Heart right ventricle (tissue), 16 donors: Measurements from ENCODE around the gene PRKCD. TPM values are rescaled to one million over a fixed set of nuclear protein-coding genes. Genes with fewer than 3 reads are reported as not detected.

ENCODE experiments used
- ATAC-seq, 8 donors: fragments of 200-7000 bp; cut with Tn5 transposase; one replicate each; pipeline ENCODE4 v1.9.1; 2020; ENCODE audit warnings: mild to moderate bottlenecking in 8 of 8, moderate library complexity in 8 of 8, moderate number of reproducible peaks in 1 of 8
- DNase-seq, 2 donors: peaks; one replicate each; pipeline ENCODE4 v3.0.0-alpha.2; 2020
- H3K27ac ChIP-seq, 10 donors: fragments of 200-600 bp; sonication (generic) in 2 of 10; one replicate each; pipeline versions ENCODE4 v1.5.0 to v1.8.0; 2020 to 2022; ENCODE audit warnings: mild to moderate bottlenecking in 3 of 10
- H3K27me3 ChIP-seq, 7 donors: fragments of 200-600 bp; one replicate each; pipeline ENCODE4 v1.8.0; 2021 to 2022; ENCODE audit warnings: mild to moderate bottlenecking in 2 of 7
- H3K36me3 ChIP-seq, 9 donors: fragments of 200-600 bp; sonication (generic) in 1 of 9; one replicate each; pipeline versions ENCODE4 v1.5.0 to v1.8.0; 2020 to 2022; ENCODE audit warnings: mild to moderate bottlenecking in 2 of 9
- H3K4me1 ChIP-seq, 9 donors: fragments of 200-600 bp; sonication (generic) in 1 of 9; one replicate each; pipeline versions ENCODE4 v1.5.0 to v1.8.0; 2020 to 2022; ENCODE audit warnings: mild to moderate bottlenecking in 4 of 9
- H3K4me3 ChIP-seq, 10 donors: fragments of 200-600 bp; sonication (generic) in 2 of 10; one replicate each; pipeline versions ENCODE4 v1.5.0 to v1.8.0; 2020 to 2022; ENCODE audit warnings: mild to moderate bottlenecking in 7 of 10, moderate library complexity in 2 of 10
- H3K9me3 ChIP-seq, 11 donors: fragments of 200-600 bp in 10 of 11; sonication (generic) in 2 of 11; one replicate each; pipeline versions ENCODE4 v1.5.0 to v1.8.0; 2013 to 2022; ENCODE audit warnings: mild to moderate bottlenecking in 2 of 11, control low read depth in 1 of 11, moderate library complexity in 1 of 11
- WGBS, 2 donors: extraction: QIAGEN DNeasy Blood & Tissue Kit; methylation state at CpG; one replicate each; pipeline ENCODE4 v1.1.7; 2013; ENCODE audit warnings: inconsistent platforms in 1 of 2; 5-methylcytosine and 5-hydroxymethylcytosine counted together
- intact Hi-C, 10 donors: fragments of 100-400 bp; cut with DNase I; formaldehyde crosslinking; loops; one replicate each; pipeline versions ENCODE4 v1.11.1 to v1.14.2; 2022
- polyA plus RNA-seq, 2 donors: library from polyadenylated mRNA; stranded (reverse); fragments of 200-250 nt; gene quantifications; one replicate each; pipeline ENCODE4 v1.2.3, GENCODE V29; 2013
- total RNA-seq, 10 donors: library from RNA; stranded (reverse); fragmentation: NEBNext Ultra II Directional in 3 of 10; extraction: Animal tissue kit (Norgen Biotek cat#: 25700) in 3 of 10; gene quantifications; one replicate each; pipeline versions ENCODE4 v1.2.1 to v1.2.4, GENCODE V29; 2021 to 2023
- TF ChIP-seq, protein P1 (sequence below), 9 donors: fragments of 200-600 bp; sonication (generic) in 2 of 9; IDR thresholded peaks; one replicate each; pipeline versions ENCODE4 v1.5.0 to v1.8.0; 2021 to 2022; ENCODE audit warnings: antibody characterized with exemption in 9 of 9, mild to moderate bottlenecking in 5 of 9, moderate library complexity in 1 of 9
- donor health status: Arrhythmogenic right ventricular cardiomyopathy.
- donor health status: ischemic (EF 13 %, LVEDD 7.1; RV severe dilation, severe dysfunction).
- donor health status: healthy with polysubstance abuse.
- donor health status: DM: no; HTN: yes; CAD: no.
- donor health status: DM: no; HTN: no; CAD: no.
- donor health status: ischemic (EF 25% LVEDD 6.9; RV normal size, moderate dysfunction).
- donor health status: ischemic (EF 25% LVEDD 5.7; RV mildly dilated, moderate dysfunction).
- donor health status: healthy.
- donor health status: DM: yes; HTN: yes; CAD: no.
- donor health status: Ischemic cardiomyopathy.
- donor health status: ischemic (EF 35%, LVEDD 5.7; RV mildly dilated, moderate dysfunction).
- donor health status: nonischemic (EF 11% LVEDD 7.7; RV severe dilation, severe dysfunction).
- donor health status: DM: yes; HTN: yes; CAD: no.
- donor health status: PGD.
- donor health status: ischemic (EF 29% LVEDD 5.4; RV normal size, mild dysfunction).
- donor health status: nonischemic (EF 23%, LVEDD 6.1; RV moderate dilation, normal function).

Gene PRKCD
- total and polyA plus RNA-seq, 12 donors, result 6.6 to 28.3 (median 8.3) TPM

DNA sequence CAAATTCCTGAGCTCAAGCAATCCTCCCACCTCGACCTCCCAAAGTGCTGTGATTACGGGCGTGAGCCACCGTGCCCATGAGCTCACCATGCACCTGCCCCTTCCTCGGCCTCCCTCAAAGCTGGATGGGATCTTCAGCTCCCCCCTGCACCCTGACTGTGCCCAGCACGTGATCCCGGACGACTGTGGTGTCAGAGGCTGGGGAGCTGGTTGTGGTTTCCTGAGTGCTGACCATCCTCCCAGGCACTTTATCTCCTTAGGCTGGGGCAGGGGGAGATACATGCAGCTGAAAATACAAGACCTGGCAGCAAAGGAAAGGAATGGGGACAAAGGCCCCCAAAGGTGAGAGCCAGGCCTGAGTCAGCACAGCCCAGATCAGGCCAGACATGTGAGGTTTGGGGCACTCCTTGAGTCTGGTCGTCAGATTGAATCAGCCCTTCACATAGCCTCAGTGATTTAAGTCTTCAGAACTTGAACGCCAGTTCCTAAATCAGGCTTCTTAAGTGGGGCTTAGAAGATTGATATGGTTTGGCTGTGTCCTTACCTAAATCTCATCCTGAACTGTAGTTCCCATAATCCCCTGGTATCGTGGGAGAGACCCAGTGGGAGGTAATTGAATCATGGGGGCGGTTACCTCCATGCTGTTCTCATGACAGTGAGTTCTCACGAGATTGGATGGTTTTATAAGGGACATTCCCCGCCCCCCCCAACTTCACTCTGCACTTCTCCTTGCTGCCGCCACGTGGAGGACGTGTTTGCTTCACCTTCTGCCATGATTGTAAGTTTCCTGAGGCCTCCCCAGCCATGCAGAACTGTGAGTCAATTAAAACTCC is 35.8 kb downstream of the PRKCD start:
- Histone ChIP-seq H3K36me3 (peaks cover 0 to 25% (median 0%) of the 10 kb centered on the region in 9 donors), H3K27ac (no peak overlapping the region), H3K4me1 (peaks cover 10 to 46% (median 28%) of the 10 kb centered on the region in 9 donors), H3K27me3 (no peaks in the 10 kb centered on the region), H3K9me3 (no peaks in the 10 kb centered on the region), H3K4me3 (no peak overlapping the region)
- DNase-seq (no peak), ATAC-seq (peak in 1 of 8 donors; percentile 23)
- TF ChIP-seq, protein P1, sequence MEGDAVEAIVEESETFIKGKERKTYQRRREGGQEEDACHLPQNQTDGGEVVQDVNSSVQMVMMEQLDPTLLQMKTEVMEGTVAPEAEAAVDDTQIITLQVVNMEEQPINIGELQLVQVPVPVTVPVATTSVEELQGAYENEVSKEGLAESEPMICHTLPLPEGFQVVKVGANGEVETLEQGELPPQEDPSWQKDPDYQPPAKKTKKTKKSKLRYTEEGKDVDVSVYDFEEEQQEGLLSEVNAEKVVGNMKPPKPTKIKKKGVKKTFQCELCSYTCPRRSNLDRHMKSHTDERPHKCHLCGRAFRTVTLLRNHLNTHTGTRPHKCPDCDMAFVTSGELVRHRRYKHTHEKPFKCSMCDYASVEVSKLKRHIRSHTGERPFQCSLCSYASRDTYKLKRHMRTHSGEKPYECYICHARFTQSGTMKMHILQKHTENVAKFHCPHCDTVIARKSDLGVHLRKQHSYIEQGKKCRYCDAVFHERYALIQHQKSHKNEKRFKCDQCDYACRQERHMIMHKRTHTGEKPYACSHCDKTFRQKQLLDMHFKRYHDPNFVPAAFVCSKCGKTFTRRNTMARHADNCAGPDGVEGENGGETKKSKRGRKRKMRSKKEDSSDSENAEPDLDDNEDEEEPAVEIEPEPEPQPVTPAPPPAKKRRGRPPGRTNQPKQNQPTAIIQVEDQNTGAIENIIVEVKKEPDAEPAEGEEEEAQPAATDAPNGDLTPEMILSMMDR (IDR thresholded peaks at IDR 0.05), result peak in 1 of 9 donors; percentile 20
- intact Hi-C loops, result loop anchor here in 9 of 10 donors (1.0 to 10.0 kb wide), 6 partner anchors 62 to 342 kb away; partner anchors contain the start of gene RFT1 (in 4 of the 9)
- WGBS, 2 donors, result 58 to 64% methylated on average over 17 of the region's 17 CpGs

DNA sequence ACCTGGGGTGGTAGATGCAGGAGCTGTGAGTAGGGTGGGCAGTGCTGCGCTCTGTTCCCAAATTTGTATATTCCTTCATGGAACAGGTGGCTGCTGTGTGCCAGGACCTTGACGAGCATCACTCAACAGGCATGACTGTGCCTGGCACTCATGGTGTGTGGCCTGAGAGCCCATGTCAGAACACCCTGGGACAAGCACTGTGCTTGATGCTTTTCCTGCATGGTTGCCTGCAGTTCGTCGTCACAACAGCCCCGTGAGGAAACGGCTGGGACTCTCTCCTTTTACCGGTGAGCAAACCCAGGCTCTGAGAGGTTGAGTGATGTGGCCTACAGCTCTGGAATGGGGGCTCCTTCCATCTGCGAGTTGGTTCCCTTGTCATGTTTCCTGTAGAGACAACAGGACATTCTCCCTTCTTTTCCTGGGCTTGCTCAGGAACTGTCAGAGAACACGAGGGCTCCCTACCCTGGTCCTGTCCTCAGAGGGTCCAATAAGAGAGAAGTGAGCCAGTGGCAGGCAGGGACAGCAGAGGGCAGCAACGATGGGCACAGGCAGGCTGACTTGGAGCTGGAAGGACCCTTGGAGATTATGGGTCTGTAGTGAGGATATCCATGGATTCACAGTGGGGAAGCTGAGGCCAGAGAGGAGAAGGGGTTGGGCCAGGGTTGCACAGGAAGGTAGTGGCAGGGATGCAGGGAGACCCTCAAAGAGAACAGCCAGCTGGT is 37.4 kb downstream of the PRKCD start:
- WGBS, 2 donors, result 42 to 45% methylated on average over 10 of the region's 10 CpGs
- ATAC-seq, result no peak
- no peak overlapping the region for H3K4me3 ChIP-seq
- TF ChIP-seq, protein P1 (IDR thresholded peaks at IDR 0.05), result peak in 1 of 9 donors; percentile 15
- H3K36me3 ChIP-seq, result peaks cover 0 to 9% (median 0%) of the 10 kb centered on the region in 9 donors
- peaks cover 10 to 37% (median 25%) of the 10 kb centered on the region in 9 donors for H3K4me1 ChIP-seq
- no peaks in the 10 kb centered on the region for H3K9me3 ChIP-seq
- intact Hi-C loops, result loop anchor here in 4 of 10 donors (5.0 to 10.0 kb wide), 2 partner anchors 66 to 344 kb away; partner anchors contain the start of gene RFT1 (in 4 of the 4)
- no peaks in the 10 kb centered on the region for H3K27me3 ChIP-seq
- no peak for DNase-seq
- no peak overlapping the region for H3K27ac ChIP-seq

DNA sequence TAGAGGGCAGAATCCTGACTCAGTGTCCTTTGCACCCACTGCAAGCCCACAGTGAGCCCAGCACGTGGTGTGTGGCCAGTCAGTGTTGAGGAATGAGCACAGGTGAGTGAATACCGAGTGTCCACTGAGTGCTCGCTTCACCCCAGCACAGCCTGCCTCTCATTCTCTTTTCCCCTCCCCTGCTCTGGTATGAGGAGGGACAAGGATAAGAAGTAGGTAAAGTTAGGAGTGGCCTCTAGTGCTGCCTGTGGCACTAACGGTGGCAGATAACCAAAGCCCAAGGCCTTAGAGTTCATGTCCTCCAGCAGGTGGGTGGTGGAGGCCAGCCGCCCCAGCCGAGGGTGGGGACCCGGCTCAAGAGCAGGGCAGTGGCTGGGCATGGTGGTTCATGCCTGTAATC is 38.0 kb downstream of the PRKCD start:
- ATAC-seq, result no peak
- peaks cover 9 to 33% (median 19%) of the 10 kb centered on the region in 9 donors for H3K4me1 ChIP-seq
- 81 to 87% methylated on average over 7 of the region's 7 CpGs for WGBS, 2 donors
- DNase-seq, result no peak
- intact Hi-C loops, result loop anchor here in 4 of 10 donors (5.0 to 10.0 kb wide), 2 partner anchors 67 to 344 kb away; partner anchors contain the start of gene RFT1 (in 4 of the 4)
- no peaks in the 10 kb centered on the region for H3K27me3 ChIP-seq
- no peak overlapping the region for H3K4me3 ChIP-seq
- no peaks in the 10 kb centered on the region for H3K9me3 ChIP-seq
- H3K27ac ChIP-seq, result no peak overlapping the region
- peaks cover 0 to 3% (median 0%) of the 10 kb centered on the region in 9 donors for H3K36me3 ChIP-seq
- TF ChIP-seq, protein P1 (IDR thresholded peaks at IDR 0.05), result no peak

DNA sequence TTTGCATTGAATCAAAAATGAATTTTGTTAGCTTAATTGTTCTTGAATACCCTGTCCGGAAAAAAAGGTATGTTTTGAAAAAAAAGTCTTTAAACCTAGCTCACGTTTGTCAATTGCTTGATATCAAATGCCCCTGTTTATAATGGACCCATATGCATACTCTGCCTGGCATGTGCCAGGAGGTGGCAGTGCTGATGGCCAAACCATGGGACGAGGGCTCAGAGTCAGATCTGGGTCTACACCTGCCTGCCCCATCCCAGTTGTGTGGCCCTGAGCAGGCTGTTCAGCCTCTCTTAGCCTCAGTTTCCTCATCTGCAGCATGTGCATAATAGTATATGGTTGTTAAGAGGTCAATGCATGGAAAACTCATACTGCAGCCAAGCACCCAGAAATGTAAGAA is 38.8 kb downstream of the PRKCD start:
- intact Hi-C loops, result loop anchor here in 4 of 10 donors (5.0 to 10.0 kb wide), 2 partner anchors 68 to 345 kb away; partner anchors contain the start of gene RFT1 (in 4 of the 4)
- H3K36me3 ChIP-seq, result no peaks in the 10 kb centered on the region
- no peak for DNase-seq
- peaks cover under 1 to 25% (median 11%) of the 10 kb centered on the region in 9 donors for H3K4me1 ChIP-seq
- H3K4me3 ChIP-seq, result no peak overlapping the region
- H3K9me3 ChIP-seq, result no peaks in the 10 kb centered on the region
- TF ChIP-seq, protein P1 (IDR thresholded peaks at IDR 0.05), result no peak
- WGBS, 2 donors, result 63 to 74% methylated on average over 3 of the region's 3 CpGs
- ATAC-seq, result no peak
- H3K27ac ChIP-seq, result no peak overlapping the region
- H3K27me3 ChIP-seq, result no peaks in the 10 kb centered on the region
